Tibial artery (tissue), 4 donors: ENCODE measurements around the gene VOPP1.

ENCODE experiments used
- DNase-seq, 2 donors: peaks; one replicate each; pipeline ENCODE4 v3.0.0-alpha.2; 2019
- H3K27ac ChIP-seq, 2 donors: fragments of 200-600 bp; sonication (generic) in 1 of 2; 1 replicate in 1 of 2; 2 replicates in 1 of 2; pipeline ENCODE4 v1.5.1; 2018 to 2019; ENCODE audit warnings: mild to moderate bottlenecking in 1 of 2
- H3K27me3 ChIP-seq, 2 donors: fragments of 200-600 bp; sonication (generic) in 1 of 2; one replicate each; pipeline versions ENCODE4 v1.5.1 to v1.6.0; 2016 to 2019
- H3K36me3 ChIP-seq, 3 donors: fragments of 200-600 bp; sonication (generic) in 2 of 3; one replicate each; pipeline ENCODE4 v1.5.1; 2016 to 2019; ENCODE audit warnings: mild to moderate bottlenecking in 2 of 3
- H3K4me1 ChIP-seq, 4 donors: fragments of 200-600 bp; sonication (generic) in 2 of 4; 1 replicate in 3 of 4; 2 replicates in 1 of 4; pipeline ENCODE4 v1.5.1; 2016 to 2019
- H3K4me3 ChIP-seq, 2 donors: fragments of 200-600 bp; sonication (generic) in 1 of 2; 1 replicate in 1 of 2; 2 replicates in 1 of 2; pipeline ENCODE4 v1.5.1; 2018 to 2019; ENCODE audit warnings: mild to moderate bottlenecking in 2 of 2
- H3K9me3 ChIP-seq, 3 donors: fragments of 200-600 bp; sonication (generic) in 1 of 3; one replicate each; pipeline ENCODE4 v1.5.1; 2016 to 2019
- intact Hi-C: fragments of 100-400 bp; cut with DNase I; formaldehyde crosslinking; loops from one replicate; pipeline ENCODE4 v1.15.0; 2023; ENCODE audit warnings: low total_unique reads
- TF ChIP-seq, protein P1 (sequence below), 2 experiments: fragments of 200-600 bp in 1 of 2; fragments of 450-650 bp in 1 of 2; IDR thresholded peaks; one replicate each; pipeline ENCODE4 v1.5.1; 2017 to 2019; ENCODE audit warnings: antibody characterized with exemption in 2 of 2, mild to moderate bottlenecking in 1 of 2, moderate library complexity in 1 of 2

VOPP1 gene

DNA sequence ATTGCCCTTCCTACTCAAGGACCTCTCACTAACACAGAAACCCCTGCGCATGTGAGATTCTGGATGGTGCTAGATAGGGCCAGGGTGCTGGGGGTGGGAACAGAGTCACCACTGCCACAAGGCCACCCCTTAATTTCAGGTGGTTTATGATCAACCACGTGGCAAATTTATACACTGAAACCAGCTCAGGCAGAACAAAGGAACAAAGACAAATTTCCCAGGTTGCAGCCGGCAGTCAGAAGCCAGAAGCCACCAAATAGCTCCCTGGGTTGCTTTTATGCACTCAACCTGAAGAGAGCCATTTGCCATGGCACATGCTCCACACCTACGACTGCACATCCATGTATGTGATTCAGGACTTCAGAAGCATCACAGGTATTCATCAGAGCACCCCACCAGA, 2.5 kb downstream of the VOPP1 start:
- no peak overlapping the region for H3K4me3 ChIP-seq
- no peak for DNase-seq
- H3K27me3 ChIP-seq = no peaks in the 10 kb centered on the region
- no peaks in the 10 kb centered on the region for H3K36me3 ChIP-seq
- TF ChIP-seq, protein P1, sequence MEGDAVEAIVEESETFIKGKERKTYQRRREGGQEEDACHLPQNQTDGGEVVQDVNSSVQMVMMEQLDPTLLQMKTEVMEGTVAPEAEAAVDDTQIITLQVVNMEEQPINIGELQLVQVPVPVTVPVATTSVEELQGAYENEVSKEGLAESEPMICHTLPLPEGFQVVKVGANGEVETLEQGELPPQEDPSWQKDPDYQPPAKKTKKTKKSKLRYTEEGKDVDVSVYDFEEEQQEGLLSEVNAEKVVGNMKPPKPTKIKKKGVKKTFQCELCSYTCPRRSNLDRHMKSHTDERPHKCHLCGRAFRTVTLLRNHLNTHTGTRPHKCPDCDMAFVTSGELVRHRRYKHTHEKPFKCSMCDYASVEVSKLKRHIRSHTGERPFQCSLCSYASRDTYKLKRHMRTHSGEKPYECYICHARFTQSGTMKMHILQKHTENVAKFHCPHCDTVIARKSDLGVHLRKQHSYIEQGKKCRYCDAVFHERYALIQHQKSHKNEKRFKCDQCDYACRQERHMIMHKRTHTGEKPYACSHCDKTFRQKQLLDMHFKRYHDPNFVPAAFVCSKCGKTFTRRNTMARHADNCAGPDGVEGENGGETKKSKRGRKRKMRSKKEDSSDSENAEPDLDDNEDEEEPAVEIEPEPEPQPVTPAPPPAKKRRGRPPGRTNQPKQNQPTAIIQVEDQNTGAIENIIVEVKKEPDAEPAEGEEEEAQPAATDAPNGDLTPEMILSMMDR (IDR thresholded peaks at IDR 0.05) = no peak
- H3K9me3 ChIP-seq = no peaks in the 10 kb centered on the region
- peaks cover 5 to 57% (median 27%) of the 10 kb centered on the region in 4 donors for H3K4me1 ChIP-seq
- intact Hi-C loops = loop anchor here (10.0 kb wide), 1 partner anchor 815 kb away; the partner anchor contains the start of gene SEC61G
- H3K27ac ChIP-seq = peak overlapping the region in 1 of 2 donors; percentile 39

DNA sequence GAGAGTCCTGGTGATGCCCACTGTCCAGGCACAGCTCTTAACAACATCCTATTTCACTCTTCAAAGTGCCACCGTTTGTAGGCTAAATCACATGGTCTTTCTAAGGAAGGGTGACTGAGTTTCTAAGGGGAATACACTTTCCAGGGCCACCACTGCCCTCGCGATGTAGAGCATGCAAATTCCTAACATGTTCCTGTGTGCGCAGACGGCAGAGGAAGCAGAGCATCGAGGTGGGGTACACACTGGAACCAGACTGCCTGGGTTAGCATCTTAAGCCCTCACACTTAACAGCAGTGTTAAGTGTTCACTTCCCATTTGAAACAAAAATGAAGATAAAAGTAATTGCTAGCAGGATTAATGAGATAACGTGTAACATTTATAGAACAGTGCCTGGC, 3.0 kb downstream of the VOPP1 start:
- intact Hi-C loops = loop anchor here (10.0 kb wide), 1 partner anchor 814 kb away; the partner anchor contains the start of gene SEC61G
- Histone ChIP-seq H3K4me3 (no peak overlapping the region), H3K27ac (peak overlapping the region in 1 of 2 donors; percentile 39), H3K9me3 (no peaks in the 10 kb centered on the region), H3K27me3 (no peaks in the 10 kb centered on the region), H3K4me1 (peaks cover under 1 to 56% (median 28%) of the 10 kb centered on the region in 4 donors), H3K36me3 (no peaks in the 10 kb centered on the region)
- TF ChIP-seq, protein P1 (IDR thresholded peaks at IDR 0.05) = no peak
- no peak for DNase-seq

DNA sequence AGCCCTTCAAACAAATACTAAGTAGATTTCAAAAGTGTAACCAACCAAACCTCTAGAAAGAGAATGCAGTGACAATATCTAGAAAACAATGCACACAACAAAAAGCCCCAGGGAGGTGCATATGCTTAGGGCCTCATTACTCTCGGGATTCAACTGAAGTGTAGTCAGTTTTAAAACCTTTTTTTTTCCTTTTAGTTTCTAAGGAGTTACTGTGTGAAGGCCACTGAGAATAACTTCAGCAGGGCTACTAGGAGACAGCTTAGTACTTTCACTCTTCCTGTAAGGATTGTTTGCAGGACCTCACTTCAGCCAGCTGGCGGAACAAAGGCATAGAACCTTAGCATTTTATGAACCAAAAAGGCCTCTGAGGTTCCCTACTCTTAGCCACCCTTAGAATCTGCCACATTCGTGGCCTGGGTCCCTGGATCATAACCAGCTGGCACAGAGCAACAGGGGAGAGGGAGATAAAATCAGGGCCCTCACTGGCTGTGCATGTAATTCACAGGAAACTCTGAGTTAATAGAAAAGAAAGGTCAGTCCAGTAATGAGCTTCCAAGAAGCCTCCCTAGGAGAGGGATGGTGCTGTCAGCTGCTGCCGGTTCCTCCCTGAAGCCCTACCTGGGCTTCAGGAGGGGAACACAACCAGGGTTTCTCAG, 3.6 kb downstream of the VOPP1 start:
- TF ChIP-seq, protein P1 (IDR thresholded peaks at IDR 0.05) = no peak
- Histone ChIP-seq H3K9me3 (no peaks in the 10 kb centered on the region), H3K36me3 (no peaks in the 10 kb centered on the region), H3K4me1 (peaks cover 0 to 50% (median 23%) of the 10 kb centered on the region in 4 donors), H3K27ac (peak overlapping the region in 1 of 2 donors; percentile 39), H3K27me3 (no peaks in the 10 kb centered on the region), H3K4me3 (no peak overlapping the region)
- intact Hi-C loops = loop anchor here (10.0 kb wide), 1 partner anchor 814 kb away; the partner anchor contains the start of gene SEC61G
- DNase-seq = no peak

DNA sequence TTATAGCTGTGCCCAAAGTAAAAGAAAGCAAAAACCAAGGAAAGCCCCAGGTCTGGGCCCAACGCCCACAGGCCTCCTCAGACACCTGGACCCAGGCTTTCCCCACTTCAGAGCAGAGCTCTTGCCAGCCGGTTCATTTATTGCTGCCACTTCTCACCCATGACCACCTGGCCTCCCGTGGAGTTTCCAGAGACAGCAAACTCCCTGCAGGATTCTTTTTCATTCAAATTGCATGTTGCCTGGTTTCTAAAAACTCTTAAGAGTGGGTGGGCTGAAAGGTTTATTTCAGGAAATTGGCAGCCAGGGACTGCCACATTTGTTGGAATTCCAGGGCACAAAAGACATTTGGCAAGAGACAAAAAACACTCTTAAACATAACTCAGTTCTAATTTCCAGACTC, 4.7 kb downstream of the VOPP1 start:
- intact Hi-C loops = loop anchor here (10.0 kb wide), 1 partner anchor 813 kb away; the partner anchor contains the start of gene SEC61G
- TF ChIP-seq, protein P1 (IDR thresholded peaks at IDR 0.05) = no peak
- Histone ChIP-seq H3K9me3 (no peaks in the 10 kb centered on the region), H3K4me1 (peaks cover 0 to 41% (median 16%) of the 10 kb centered on the region in 4 donors), H3K27ac (no peak overlapping the region), H3K4me3 (no peak overlapping the region), H3K36me3 (no peaks in the 10 kb centered on the region), H3K27me3 (no peaks in the 10 kb centered on the region)
- DNase-seq = no peak

DNA sequence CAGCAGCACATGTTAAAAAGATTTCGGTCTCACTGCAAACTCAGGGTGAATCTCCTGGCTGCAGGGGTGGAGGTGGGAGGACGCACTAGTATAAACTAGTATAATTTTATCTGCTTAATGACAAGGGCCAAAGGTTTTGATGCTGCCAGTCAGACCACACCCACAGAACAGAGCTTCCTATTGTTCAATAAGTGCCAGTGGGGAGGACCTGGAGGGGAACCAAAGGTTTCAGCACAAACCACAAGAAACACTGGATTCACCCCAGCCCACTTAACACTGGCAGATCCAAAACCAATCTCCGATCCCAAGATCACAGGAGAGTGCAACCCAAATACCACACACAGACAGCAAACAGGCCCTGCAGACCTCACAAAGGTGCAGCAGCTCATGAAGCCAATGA, 6.6 kb downstream of the VOPP1 start:
- no peak for DNase-seq
- intact Hi-C loops = loop anchor here (10.0 kb wide), 1 partner anchor 811 kb away; the partner anchor contains the start of gene SEC61G
- H3K4me3 ChIP-seq = no peak overlapping the region
- peaks cover 0 to 37% (median 16%) of the 10 kb centered on the region in 4 donors for H3K4me1 ChIP-seq
- TF ChIP-seq, protein P1 (IDR thresholded peaks at IDR 0.05) = no peak
- no peak overlapping the region for H3K27ac ChIP-seq
- H3K9me3 ChIP-seq = no peaks in the 10 kb centered on the region
- H3K27me3 ChIP-seq = no peaks in the 10 kb centered on the region
- no peaks in the 10 kb centered on the region for H3K36me3 ChIP-seq
